ENCODE data around the gene THBS1.

Gene THBS1

GRCh38 chr15:39622660-39623516, 42.0 kb downstream of the THBS1 start (continued):
- TF ChIP-seq POU6F1 (CRISPR knock-in tag; IDR thresholded peaks at IDR 0.05; ENCODE audit: borderline replicate concordance, low read depth) = no peak
- TF ChIP-seq ZNF565 (CRISPR knock-in tag; conservative IDR thresholded peaks at IDR 0.05; ENCODE audit: low read depth) = no peak
- TF ChIP-seq ZC3H10 (CRISPR knock-in tag; IDR thresholded peaks at IDR 0.05) = no peak
- TF ChIP-seq TOX (CRISPR knock-in tag; IDR thresholded peaks at IDR 0.05; ENCODE audit: borderline replicate concordance) = no peak
- no peak for TF ChIP-seq PATZ1 (CRISPR knock-in tag; IDR thresholded peaks at IDR 0.05; ENCODE audit: borderline replicate concordance)
- TF ChIP-seq CSDC2 (CRISPR knock-in tag; IDR thresholded peaks at IDR 0.05) = no peak

GRCh38 chr15:39623529-39623931, 42.7 kb downstream of the THBS1 start:
- ATAC-seq = no peak
- no peak for TF ChIP-seq TSHZ2 (CRISPR knock-in tag; IDR thresholded peaks at IDR 0.05)
- no peak for TF ChIP-seq BACH2 (CRISPR knock-in tag; IDR thresholded peaks at IDR 0.05; ENCODE audit: borderline replicate concordance)
- no peak for TF ChIP-seq ISL1 (CRISPR knock-in tag; IDR thresholded peaks at IDR 0.05)
- TF ChIP-seq PATZ1 (CRISPR knock-in tag; IDR thresholded peaks at IDR 0.05; ENCODE audit: borderline replicate concordance) = no peak
- no peak for TF ChIP-seq PPARA (CRISPR knock-in tag; IDR thresholded peaks at IDR 0.05; ENCODE audit: borderline replicate concordance)
- TF ChIP-seq TCF4 (CRISPR knock-in tag; IDR thresholded peaks at IDR 0.05; ENCODE audit: borderline replicate concordance) = no peak
- no peak for TF ChIP-seq ZNF70 (CRISPR knock-in tag; IDR thresholded peaks at IDR 0.05)

GRCh38 chr15:39624806-39625205, 43.9 kb downstream of the THBS1 start:
- ATAC-seq = peak; percentile 91

More at GRCh38 chr15:39624806-39625205, 43.9 kb downstream of the THBS1 start:
- no peak for TF ChIP-seq ZFP30 (CRISPR knock-in tag; IDR thresholded peaks at IDR 0.05)
- no peak for TF ChIP-seq GLIS3 (CRISPR knock-in tag; IDR thresholded peaks at IDR 0.05)
- TF ChIP-seq POU6F1 (CRISPR knock-in tag; IDR thresholded peaks at IDR 0.05; ENCODE audit: borderline replicate concordance, low read depth) = no peak
- TF ChIP-seq PATZ1 (CRISPR knock-in tag; IDR thresholded peaks at IDR 0.05; ENCODE audit: borderline replicate concordance) = no peak
- TF ChIP-seq OSR1 (CRISPR knock-in tag; IDR thresholded peaks at IDR 0.05) = no peak
- TF ChIP-seq ZFP3 (CRISPR knock-in tag; IDR thresholded peaks at IDR 0.05) = peak; percentile 22; the same call in 1 of the 2 replicates

Data from SK-N-SH treated with all-trans-retinoic acid at 6 μM for 48 hours (cell line).